ENCODE results near the gene SH3RF3.

DNA sequence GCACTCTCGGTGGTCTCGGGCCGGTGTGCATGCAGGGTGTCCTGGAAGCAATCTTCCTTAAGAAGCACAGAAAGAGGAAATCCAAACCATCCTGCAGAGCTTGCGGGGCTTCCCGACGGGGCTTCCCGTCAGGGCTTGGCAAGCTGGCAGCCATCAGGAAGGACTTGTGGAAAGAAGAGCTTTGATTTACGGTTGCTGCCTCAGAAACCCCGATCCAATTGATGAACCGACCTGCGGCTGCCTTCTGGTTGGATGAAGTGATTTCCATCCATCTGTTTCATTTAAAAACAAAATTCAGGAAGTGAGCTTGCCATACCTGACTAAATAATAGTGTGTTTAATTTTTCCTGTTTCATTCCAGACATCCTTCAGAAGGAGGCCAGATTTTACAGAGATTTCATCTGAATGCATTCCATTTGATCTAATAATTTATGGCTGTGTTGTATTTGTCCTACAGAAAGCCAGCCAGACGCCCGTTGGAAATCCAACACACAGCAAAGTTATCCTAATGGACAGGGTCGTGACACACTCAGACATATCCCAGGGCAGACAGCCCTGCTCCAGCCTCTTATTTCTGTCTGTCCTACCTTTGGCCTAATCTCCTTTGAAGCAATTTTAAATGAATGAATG lies 343.4 kb downstream of the SH3RF3 start:
- no peak for TF ChIP-seq POLR2A (IDR thresholded peaks at IDR 0.05; ENCODE audit: low read depth, low read length)
- TF ChIP-seq, protein P1, sequence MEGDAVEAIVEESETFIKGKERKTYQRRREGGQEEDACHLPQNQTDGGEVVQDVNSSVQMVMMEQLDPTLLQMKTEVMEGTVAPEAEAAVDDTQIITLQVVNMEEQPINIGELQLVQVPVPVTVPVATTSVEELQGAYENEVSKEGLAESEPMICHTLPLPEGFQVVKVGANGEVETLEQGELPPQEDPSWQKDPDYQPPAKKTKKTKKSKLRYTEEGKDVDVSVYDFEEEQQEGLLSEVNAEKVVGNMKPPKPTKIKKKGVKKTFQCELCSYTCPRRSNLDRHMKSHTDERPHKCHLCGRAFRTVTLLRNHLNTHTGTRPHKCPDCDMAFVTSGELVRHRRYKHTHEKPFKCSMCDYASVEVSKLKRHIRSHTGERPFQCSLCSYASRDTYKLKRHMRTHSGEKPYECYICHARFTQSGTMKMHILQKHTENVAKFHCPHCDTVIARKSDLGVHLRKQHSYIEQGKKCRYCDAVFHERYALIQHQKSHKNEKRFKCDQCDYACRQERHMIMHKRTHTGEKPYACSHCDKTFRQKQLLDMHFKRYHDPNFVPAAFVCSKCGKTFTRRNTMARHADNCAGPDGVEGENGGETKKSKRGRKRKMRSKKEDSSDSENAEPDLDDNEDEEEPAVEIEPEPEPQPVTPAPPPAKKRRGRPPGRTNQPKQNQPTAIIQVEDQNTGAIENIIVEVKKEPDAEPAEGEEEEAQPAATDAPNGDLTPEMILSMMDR (IDR thresholded peaks at IDR 0.05 in 2 of 3, conservative IDR thresholded peaks at IDR 0.05 in 1 of 3; ENCODE audit: control insufficient read depth in 2 of 3, extremely low read depth in 1 of 3, insufficient read depth in 1 of 3, low read depth in 3 of 3, low read length in 3 of 3): no peak
- no peak for TF ChIP-seq BACH1 (IDR thresholded peaks at IDR 0.05; ENCODE audit: borderline replicate concordance)
- TF ChIP-seq KDM1A (IDR thresholded peaks at IDR 0.05; ENCODE audit: borderline replicate concordance): no peak
- TF ChIP-seq EZH2 (IDR thresholded peaks at IDR 0.05; ENCODE audit: borderline replicate concordance, control insufficient read depth, low read depth, low read length): no peak
- TF ChIP-seq ETV6 (conservative IDR thresholded peaks at IDR 0.05 in 1 of 2, IDR thresholded peaks at IDR 0.05 in 1 of 2; ENCODE audit: borderline replicate concordance in 1 of 2, low read depth in 1 of 2): no peak
- TF ChIP-seq ESRRA (IDR thresholded peaks at IDR 0.05; ENCODE audit: low read length): no peak
- TF ChIP-seq, protein P2, sequence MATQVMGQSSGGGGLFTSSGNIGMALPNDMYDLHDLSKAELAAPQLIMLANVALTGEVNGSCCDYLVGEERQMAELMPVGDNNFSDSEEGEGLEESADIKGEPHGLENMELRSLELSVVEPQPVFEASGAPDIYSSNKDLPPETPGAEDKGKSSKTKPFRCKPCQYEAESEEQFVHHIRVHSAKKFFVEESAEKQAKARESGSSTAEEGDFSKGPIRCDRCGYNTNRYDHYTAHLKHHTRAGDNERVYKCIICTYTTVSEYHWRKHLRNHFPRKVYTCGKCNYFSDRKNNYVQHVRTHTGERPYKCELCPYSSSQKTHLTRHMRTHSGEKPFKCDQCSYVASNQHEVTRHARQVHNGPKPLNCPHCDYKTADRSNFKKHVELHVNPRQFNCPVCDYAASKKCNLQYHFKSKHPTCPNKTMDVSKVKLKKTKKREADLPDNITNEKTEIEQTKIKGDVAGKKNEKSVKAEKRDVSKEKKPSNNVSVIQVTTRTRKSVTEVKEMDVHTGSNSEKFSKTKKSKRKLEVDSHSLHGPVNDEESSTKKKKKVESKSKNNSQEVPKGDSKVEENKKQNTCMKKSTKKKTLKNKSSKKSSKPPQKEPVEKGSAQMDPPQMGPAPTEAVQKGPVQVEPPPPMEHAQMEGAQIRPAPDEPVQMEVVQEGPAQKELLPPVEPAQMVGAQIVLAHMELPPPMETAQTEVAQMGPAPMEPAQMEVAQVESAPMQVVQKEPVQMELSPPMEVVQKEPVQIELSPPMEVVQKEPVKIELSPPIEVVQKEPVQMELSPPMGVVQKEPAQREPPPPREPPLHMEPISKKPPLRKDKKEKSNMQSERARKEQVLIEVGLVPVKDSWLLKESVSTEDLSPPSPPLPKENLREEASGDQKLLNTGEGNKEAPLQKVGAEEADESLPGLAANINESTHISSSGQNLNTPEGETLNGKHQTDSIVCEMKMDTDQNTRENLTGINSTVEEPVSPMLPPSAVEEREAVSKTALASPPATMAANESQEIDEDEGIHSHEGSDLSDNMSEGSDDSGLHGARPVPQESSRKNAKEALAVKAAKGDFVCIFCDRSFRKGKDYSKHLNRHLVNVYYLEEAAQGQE (IDR thresholded peaks at IDR 0.05; ENCODE audit: low read depth, low read length): no peak
- TF ChIP-seq, protein P3, sequence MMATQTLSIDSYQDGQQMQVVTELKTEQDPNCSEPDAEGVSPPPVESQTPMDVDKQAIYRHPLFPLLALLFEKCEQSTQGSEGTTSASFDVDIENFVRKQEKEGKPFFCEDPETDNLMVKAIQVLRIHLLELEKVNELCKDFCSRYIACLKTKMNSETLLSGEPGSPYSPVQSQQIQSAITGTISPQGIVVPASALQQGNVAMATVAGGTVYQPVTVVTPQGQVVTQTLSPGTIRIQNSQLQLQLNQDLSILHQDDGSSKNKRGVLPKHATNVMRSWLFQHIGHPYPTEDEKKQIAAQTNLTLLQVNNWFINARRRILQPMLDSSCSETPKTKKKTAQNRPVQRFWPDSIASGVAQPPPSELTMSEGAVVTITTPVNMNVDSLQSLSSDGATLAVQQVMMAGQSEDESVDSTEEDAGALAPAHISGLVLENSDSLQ (IDR thresholded peaks at IDR 0.05): no peak
- TF ChIP-seq, protein P4, sequence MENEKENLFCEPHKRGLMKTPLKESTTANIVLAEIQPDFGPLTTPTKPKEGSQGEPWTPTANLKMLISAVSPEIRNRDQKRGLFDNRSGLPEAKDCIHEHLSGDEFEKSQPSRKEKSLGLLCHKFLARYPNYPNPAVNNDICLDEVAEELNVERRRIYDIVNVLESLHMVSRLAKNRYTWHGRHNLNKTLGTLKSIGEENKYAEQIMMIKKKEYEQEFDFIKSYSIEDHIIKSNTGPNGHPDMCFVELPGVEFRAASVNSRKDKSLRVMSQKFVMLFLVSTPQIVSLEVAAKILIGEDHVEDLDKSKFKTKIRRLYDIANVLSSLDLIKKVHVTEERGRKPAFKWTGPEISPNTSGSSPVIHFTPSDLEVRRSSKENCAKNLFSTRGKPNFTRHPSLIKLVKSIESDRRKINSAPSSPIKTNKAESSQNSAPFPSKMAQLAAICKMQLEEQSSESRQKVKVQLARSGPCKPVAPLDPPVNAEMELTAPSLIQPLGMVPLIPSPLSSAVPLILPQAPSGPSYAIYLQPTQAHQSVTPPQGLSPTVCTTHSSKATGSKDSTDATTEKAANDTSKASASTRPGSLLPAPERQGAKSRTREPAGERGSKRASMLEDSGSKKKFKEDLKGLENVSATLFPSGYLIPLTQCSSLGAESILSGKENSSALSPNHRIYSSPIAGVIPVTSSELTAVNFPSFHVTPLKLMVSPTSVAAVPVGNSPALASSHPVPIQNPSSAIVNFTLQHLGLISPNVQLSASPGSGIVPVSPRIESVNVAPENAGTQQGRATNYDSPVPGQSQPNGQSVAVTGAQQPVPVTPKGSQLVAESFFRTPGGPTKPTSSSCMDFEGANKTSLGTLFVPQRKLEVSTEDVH (IDR thresholded peaks at IDR 0.05; ENCODE audit: low read depth, partially characterized antibody): no peak

All from GM12878 (cell line).